ENCODE results near the gene UPF2.

DNA sequence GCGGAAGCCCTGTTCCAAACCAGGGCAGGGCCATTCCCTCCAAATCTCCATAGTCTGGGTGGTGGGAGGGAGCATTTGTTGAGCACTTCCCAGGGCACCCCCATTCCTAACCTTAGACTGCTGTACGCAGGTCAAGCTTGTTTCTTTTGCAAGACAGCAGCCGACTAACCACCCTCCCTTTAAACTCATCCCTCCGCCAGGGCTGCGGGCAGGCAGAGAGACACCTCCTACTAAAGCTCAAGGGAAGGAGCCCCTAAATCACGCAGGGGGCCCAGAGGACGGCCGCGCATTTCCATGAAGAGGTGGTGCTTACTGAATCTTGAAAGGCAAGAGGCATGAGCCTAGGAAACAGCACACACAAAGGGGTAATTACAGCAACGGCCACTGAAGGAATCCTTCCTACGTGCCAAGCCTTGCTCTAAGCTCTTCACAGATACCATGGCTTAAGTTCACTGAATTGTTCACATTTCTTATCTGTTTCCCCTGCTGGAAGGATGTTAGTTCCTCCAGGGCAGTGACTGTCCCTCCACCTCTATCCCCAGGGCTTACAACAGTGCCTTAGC is 129.4 kb downstream of the UPF2 start:
- TF ChIP-seq, protein P1, sequence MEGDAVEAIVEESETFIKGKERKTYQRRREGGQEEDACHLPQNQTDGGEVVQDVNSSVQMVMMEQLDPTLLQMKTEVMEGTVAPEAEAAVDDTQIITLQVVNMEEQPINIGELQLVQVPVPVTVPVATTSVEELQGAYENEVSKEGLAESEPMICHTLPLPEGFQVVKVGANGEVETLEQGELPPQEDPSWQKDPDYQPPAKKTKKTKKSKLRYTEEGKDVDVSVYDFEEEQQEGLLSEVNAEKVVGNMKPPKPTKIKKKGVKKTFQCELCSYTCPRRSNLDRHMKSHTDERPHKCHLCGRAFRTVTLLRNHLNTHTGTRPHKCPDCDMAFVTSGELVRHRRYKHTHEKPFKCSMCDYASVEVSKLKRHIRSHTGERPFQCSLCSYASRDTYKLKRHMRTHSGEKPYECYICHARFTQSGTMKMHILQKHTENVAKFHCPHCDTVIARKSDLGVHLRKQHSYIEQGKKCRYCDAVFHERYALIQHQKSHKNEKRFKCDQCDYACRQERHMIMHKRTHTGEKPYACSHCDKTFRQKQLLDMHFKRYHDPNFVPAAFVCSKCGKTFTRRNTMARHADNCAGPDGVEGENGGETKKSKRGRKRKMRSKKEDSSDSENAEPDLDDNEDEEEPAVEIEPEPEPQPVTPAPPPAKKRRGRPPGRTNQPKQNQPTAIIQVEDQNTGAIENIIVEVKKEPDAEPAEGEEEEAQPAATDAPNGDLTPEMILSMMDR (conservative IDR thresholded peaks at IDR 0.05; ENCODE audit: low read depth, low read length): no peak
- no peak for TF ChIP-seq EZH2 (IDR thresholded peaks at IDR 0.05; ENCODE audit: borderline replicate concordance, low read depth, low read length, poor library complexity, severe bottlenecking)

Measured in A673 (cell line).